HG03378 (cell line): ENCODE data around the gene METTL17.
A peak's percentile ranks its signal among the peaks of the same experiment; 100 is the strongest.
"Not testable (repeated sequence)": the region's sequence is repeated elsewhere in the genome, so short reads cannot be mapped to it uniquely, and the experiment has no call there.

Source experiments
- ATAC-seq: cut with Tn5 transposase; IDR thresholded peaks from one replicate; pipeline ENCODE4 v1.9.1; 2021; ENCODE audit warnings: mild to moderate bottlenecking, moderate library complexity; ENCODE audit not compliant: unreplicated experiment

METTL17 gene

DNA sequence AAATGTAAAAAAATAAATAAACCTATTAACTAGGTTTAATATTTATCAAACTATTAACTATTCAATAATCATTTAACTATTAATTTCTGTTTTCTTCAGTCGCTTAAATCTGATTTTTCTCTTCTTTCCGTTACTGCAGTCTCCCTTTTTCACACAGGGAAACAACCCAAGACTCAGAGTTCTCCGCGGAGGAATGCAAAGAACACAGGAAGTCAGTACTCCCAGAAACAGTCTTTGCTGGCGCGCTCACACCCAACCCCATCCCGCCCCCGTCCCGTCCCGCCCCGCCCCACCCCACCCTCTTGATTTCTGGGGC, 351 bp upstream of the METTL17 start:
- ATAC-seq = no peak

DNA sequence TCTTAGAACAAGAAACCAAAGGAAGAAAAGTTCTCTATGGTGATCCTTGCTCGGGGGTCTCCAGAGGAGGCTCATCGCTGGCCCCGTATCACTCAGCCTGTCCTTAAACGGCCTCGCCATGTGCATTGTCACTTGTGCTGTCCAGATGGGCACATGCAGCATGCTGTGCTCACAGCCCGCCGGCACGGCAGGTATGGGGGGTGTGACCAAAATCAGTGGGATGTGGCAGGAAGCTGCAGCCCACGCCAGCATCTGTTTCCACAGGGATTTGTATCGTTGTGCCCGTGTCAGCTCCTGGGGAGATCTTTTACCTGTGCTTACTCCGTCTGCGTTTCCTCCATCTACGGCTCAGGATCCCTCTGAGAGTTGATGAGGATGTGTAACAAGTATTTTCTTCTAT, 6.7 kb downstream of the METTL17 start:
- no peak for ATAC-seq

DNA sequence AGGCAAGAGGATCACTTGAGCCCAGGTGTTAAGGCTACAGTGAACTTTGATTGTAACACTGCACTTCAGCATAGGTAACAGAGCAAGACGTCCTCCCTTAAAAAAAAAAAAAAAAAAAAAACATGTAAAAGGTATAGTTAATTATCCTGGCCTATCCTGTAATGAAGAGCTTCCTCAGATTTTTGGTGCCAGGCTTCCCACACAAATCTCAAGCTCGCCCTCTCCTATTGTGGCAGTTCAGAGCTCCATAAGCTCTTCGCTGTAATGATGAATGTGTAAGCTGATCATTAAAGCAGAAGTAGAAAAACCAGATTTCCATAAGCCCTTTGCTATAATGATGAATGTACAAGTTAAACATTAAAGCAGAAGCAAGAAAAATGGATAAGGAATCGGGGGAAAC, 7.3 kb downstream of the METTL17 start:
- ATAC-seq = no peak

DNA sequence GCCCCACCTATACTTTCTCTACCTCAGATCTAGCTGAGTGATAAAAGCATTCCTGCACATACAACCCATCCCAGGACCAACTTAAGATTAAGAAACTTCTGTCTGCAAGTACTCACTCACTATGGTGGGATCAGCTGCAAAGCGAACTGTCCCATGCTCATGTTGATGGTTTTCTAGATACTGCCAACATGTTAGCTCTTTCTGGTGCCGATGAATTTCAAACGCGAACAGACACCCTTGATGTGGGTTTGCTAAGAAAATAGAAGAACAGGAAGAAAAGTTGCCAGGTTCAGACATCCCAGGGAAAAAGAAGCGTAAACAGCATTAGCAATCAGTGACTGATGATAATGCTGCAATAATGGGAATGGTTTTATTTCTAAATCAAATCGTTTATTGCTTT, 7.8 kb downstream of the METTL17 start:
- ATAC-seq = no peak

DNA sequence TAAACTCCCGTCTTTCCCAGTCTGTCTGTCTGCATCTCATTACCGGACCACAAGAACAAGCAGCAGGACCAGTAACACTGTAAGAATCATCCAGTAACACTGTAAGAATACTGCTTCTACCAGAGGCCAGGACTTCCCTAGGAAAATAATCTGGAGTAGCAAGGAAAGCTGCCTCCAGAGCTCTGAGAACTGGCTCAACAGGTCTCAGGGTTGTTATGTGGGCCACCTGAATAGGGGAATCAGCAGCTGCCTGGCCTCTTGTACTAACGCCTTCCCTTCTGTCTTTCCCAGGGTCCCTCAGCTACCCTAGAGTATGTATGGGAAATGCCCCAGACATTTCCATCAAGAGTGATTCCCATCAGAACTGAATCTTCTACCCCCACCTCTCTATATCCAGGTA, 8.4 kb downstream of the METTL17 start:
- no peak for ATAC-seq

DNA sequence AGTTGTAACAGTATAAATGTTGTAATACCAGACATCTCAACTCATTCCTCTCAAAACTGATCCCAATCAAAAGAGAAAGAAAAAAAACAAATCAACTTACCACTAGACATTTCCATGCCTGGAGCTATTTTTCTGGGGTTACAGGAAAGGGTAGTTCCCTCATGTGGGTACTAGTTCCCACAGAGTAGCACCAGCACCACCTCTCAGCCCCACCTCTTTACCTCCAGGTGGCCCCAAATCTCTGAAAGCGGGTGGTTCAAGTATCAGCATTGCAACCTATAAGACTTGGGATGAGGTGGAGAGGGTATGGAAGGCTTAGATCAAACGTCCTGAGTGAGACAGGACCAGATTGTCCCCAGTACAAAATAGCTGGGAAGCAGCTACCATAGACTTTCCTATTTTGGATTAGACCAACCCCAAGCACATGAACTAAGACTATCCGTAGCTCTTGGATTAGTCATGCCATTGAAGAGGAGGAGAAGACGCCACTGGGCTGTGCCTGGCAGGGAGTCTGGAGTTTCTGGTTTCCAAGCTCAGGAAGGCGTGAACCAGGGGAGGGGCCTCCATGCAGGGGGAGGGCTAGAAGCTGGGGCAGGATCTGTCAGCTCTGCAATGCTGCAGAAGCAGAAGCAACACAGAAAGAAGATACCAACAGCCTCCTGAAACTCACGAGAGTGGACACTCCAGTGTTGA, 9.0 kb downstream of the METTL17 start, which contains the start of gene SLC39A2:
Gene SLC39A2, plus strand, starts transcription at position 620 of the 693 bp plus-strand sequence. CDS start 154 bp downstream, outside the sequence.
- no peak for ATAC-seq

DNA sequence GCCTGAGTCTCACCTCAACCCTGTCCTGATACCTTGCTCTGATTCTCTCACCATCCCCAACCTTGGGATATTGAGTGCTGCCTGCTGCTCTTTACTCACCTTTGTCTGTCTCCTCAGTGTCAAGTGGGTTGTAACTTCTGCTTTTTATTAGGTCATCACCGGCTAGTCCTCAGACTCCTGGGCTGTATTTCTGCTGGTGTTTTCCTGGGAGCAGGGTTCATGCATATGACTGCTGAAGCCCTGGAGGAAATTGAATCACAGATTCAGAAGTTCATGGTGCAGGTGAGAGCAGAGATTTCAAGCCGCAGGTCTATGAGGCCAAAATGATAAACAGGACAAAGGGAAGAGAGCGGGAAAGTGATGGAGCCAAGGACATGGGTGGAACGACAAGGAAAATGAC, 9.8 kb downstream of the METTL17 start:
- no peak for ATAC-seq

DNA sequence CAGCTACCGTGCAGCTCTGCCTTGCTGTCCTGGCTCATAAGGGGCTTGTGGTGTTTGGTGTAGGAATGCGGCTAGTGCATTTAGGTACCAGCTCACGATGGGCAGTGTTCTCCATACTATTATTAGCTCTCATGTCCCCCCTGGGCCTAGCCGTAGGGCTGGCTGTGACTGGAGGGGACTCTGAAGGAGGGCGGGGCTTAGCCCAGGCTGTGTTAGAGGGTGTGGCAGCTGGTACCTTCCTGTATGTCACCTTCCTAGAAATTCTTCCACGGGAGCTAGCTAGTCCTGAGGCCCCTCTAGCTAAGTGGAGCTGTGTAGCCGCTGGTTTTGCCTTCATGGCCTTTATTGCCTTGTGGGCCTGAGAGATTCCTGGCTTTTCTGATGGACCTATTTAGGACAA, 11.4 kb downstream of the METTL17 start:
- ATAC-seq = no peak

DNA sequence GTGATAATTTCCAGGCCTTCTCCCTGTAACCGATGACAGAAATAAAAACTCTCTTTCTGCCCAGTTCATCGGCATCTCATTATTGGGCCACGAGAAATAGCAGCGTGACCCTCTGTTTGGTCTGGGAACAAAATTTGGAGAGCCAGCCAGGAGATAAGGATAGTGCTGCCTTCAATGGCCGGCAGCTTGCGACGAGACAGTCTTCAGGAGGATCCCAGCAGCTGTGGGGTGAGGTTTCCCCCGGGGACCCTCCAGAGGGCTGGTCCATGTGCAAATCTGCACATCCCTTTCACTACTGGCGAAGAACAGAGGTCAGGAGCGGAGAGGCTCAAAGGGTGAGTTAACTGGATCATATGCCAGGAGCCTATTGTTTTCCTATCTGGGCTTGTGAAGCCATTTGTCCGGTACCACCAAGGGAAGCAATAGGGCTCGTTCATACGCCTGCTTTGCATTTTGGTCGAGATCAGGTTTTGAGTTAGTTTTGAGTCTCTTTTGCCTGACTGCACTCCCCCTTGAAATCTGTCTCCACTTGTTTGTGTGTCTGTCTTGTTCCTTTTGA, 14.1 kb downstream of the METTL17 start:
- no peak for ATAC-seq

DNA sequence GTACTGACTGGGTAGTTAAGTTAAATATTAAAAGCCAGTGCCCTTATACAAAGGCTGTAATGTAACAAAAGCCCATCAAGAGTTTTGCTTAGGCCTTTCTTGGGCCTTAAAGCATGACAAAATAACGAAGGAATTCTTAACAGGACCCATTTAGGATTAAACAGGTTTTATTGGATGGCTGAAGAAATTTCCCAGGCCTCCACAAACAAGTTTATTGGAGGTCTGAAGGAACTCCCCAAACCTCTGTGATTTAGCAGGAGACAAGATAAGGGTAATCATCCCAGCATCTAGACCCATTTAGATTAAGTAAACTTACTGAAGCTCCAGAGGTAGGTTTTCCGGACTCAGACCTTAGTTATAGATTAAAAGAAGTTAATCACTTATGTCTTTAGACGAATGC, 19.9 kb downstream of the METTL17 start:
- not testable (repeated sequence) for ATAC-seq

DNA sequence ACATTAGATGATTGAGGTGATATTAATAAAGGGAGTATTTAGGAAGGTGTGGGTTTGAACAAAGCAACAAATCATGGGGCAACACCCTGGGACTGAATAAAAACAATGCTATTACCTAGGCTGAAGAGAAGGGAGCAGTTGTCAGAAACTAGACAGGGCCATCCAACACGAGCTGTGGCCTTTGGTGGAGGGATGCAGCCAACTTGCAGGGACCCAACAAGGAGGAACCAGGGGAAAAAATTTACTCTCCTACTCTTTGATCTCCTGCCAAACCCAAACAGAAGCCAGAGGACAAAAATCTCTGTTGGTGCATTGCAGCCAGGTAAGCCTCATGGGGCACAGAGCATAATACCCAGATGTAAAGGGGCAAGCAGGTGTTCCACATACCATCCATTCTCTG, 21.4 kb downstream of the METTL17 start:
- no peak for ATAC-seq

DNA sequence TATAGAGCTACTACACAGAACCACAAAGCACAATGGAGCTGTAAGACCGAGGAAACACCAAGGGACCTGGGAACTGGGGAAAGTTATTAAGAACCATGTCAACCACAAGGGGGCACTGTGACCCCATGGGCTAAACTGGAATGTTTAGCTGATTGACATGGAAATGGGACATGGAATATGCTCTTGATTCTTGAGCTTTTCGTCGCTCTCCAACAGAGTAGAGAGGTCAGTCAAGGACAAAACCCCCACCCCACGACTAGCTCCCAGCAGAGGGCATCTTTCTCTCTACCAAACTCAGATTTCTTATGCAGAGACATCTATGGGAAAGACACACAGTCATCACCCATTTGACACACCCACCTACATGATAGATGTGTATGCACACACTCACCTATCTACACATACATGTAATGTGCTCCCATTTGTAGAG, 25.0 kb downstream of the METTL17 start:
- ATAC-seq = peak; percentile 65

DNA sequence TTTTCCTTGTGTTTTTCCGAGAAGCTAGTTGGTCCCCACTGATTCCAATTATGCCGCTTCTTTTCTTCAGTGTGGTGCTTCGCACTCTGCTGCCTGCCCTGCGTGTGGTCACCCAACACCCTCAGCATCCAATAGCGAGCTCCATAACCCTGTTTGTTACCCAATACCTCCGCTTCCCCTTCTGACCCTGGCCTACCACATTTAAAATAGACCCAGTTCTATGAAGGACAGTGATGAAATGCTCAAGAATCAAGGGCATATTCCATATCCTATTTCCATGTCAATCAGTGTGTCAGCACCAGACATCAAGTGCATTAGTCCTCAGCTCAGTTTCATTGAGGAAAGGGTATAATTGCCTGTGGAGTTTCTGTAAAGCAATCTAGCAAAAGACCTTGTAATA, 25.5 kb downstream of the METTL17 start:
- no peak for ATAC-seq

DNA sequence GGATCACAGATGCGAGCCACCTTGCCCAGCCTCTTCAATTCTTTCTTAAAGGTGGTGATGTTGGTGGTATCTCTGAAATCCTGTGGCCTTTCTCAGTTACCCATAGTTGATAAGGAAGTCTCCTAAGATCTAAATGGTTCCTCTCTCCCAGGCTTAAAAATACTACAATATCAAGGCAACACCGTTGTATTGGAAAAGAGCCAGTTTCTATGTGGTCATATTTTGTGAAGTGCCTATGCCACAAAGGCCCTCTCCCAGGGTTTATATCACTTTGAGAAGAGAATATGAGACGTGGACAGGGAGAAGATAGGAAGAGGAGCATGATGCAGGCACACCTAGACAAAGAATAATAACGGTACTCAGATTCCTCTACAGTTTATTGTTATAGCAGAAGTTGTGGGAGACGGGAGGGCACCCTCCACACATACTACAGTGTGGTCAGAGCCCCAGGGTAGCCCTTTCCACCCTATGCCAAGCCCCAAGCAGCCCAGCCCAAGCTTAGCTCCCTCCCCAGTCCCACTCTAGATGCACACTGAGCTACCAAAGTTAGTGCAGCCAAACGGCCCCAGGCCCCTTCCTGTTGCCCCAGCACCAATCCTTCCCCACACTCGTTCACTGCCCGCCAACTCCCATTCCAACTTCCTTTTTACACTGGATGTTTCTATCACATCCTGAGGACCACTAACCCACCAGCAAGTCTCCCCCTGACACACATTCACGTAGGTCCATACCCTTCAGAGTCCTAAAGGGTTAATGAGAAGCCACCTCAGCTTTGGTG, 26.8 kb downstream of the METTL17 start:
- no peak for ATAC-seq

DNA sequence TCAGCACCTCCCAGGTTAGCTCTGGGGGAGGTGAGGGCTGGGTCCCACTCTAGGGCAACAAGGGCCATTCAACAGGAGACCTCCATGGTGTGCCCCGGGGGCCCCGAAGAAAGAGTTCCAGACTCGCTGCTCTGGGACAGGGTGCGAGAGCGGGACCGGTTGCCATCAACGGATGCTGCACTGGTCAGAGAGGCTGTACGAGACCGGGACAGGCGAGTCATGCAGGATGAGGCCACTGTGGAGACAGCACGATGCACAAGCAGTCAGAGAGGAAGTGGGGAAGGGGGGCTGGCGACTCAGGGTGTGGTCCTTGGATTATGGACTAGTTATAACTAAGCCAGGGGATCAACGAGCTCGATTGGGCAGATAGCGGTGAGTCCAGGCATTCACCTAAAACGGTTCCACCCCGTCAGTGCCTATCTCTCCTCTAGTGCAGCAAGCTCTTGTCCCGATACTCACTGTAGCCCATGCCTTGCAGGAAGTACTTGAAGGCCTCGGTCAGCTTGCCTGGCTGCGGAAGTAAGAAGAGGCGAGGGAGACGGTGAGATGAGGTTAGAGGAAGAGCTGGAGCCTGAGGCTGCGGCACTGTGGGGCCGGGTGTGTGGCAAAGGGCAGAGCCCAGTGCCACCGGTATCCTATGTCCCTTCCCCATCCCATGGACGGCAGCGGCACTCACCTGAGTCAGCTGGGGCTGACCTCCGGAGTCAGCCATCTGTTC, 27.9 kb downstream of the METTL17 start:
- no peak for ATAC-seq

DNA sequence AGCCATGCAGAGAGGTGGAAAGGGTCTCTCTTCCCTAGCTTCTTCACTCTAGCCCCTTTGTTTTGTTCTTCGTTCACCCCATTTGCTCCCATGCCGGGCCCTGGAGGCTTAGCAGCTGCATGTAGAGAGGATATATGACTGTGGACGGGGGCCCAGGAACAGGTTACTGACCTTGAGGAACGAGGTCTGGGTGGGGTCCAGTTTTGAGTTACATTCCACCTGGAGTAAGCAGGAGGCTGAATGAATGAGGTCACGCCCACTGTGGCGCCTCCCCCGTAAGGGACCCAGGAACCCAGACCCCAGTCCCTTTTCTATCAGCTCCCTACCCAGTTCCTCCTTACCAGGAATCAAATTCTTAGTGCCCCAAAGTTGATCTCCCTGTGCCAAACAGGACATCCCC, 28.5 kb downstream of the METTL17 start:
- no peak for ATAC-seq

DNA sequence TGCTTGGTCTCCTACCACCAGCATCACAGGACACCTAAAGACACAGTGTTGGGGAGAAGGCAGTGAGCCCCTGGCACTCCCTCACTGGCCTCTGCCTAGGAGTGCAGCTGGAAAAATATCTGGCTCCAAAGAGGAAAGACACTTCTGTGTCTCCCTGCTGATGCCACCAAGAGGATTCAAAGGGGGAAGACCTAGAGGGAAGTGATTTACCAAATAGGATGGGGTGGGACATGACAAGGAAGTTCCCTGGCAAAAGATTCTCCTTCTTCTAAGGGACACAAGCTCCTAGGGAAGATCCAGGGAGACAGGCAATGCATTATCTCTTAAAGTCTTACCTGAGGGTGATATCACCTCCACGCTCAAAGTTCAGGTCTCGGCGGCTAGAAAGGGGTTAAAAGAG, 29.0 kb downstream of the METTL17 start:
- no peak for ATAC-seq

DNA sequence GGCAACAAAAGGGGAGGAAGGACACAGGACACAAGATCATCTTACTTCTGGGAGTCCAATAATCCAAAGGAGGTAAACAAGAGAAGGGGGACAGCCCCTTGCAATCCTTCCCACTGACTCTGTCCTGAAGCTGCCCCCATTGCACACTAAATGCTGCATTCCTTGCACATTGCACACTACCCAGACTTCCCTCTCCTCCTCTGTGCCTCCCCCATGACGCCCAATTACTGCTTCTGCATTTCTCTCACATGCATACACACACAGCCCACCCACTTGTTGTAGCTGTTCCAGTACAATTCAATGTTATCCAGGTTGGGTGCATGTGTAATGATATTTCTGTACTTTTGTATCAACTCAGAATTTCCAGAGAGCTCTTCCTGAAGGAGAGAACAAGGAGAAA, 29.6 kb downstream of the METTL17 start:
- no peak for ATAC-seq

DNA sequence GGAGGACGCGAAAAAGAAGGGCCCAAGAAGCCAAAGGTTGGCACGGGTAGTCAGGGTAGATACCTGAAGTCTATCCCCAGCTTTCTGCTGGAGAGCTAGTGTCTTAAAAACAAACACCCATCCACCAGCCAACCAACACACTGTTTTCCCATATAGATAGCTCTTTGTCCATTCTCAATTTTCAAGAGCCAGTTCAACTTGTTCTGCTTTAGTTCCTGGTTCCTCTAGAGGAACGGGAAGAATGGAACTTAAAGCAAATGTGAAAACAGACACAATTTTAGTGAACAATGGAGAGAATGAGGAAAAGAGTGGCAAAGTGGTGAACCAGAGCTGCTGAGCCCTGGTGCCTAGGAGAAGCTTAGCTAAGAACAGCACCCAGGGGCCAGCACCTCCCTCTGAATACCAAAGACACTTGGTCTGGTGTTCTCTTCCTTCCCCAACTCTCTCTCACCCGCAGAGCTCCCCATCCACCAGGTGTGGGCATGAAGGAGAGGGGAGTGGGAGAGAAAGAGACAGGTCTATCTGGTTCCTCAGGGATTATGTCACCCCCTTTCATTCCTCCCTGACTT, 31.3 kb downstream of the METTL17 start:
- ATAC-seq = no peak

DNA sequence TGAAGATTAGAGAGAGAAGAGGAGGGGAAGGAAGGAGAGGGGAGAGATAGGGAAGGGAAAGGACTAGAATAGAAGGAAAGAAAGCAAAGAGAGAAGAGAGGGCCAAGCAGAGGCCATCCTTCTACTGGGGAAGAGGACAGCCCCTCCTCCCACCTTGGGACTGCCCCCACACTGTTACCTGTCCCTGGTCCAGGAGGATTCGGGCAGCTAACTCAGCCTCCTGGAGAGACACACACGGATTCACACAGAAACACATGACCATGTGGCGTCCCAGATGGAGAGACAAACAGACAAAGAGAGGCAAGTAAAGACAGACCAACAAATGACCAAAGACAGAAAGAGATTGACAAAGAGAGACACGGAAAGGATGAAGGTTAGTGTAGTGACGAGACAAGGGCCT, 32.9 kb downstream of the METTL17 start:
- no peak for ATAC-seq

DNA sequence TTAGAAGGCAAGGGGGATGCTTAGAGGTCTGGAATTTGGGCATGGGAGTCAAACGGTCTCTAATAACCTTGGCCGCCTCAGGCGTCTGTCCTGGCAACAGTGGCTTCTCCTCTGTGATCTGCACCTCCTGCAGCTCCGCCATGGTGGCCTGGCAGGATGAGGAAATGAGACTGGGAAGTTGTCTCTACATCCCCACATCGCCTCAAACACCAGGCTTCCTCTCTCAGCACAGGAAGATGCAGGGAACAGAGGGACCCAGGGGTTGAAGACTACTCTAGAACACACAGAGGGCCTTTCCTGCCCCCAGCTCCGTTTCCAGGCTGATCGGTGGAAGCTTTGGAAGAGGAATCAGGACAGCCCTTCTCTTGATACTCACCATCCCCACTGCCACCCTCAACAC, 33.4 kb downstream of the METTL17 start:
- no peak for ATAC-seq
